T-helper 17 cell (primary cell): ENCODE results near the gene SAMD11. TPM values are rescaled to one million over a fixed set of nuclear protein-coding genes. Genes with fewer than 3 reads are reported as not detected.

Experiments
- ATAC-seq: fragments of 150-1000 bp; cut with Tn5 transposase; 2 replicates; pipeline ENCODE4 v1.10.0; 2021; ENCODE audit warnings: mild to moderate bottlenecking, moderate library complexity
- DNase-seq, 3 donors: peaks; one replicate each; pipeline versions ENCODE4 v3.0.0 to v3.0.0-alpha.2; 2020 to 2021
- H3K9me3 ChIP-seq: one replicate; pipeline ENCODE4 v1.7.0; 2013; ENCODE audit warnings: low read length, mild to moderate bottlenecking; ENCODE audit not compliant: control insufficient read depth, poor library complexity, severe bottlenecking
- H3K27ac Mint-ChIP-seq: one replicate; pipeline ENCODE4 v1.8.0; 2022; ENCODE audit warnings: mild to moderate bottlenecking, moderate library complexity, mixed read lengths
- H3K27me3 Mint-ChIP-seq: one replicate; pipeline ENCODE4 v1.8.0; 2022; ENCODE audit warnings: mixed read lengths
- H3K36me3 Mint-ChIP-seq: one replicate; pipeline ENCODE4 v1.8.0; 2022; ENCODE audit warnings: low read depth, mixed read lengths
- H3K4me1 Mint-ChIP-seq: one replicate; pipeline ENCODE4 v1.8.0; 2022; ENCODE audit warnings: mild to moderate bottlenecking, mixed read lengths
- H3K4me3 Mint-ChIP-seq: one replicate; pipeline ENCODE4 v1.8.0; 2022; ENCODE audit warnings: mild to moderate bottlenecking, moderate library complexity, mixed read lengths
- total RNA-seq, 4 donors: library from RNA in 2 of 4; stranded (reverse) in 2 of 4; gene quantifications; one replicate each; pipeline ENCODE4 v1.2.3 and lab custom pipeline; 2022 to 2026

Gene SAMD11
- total RNA-seq, 2 donors from 2014 or later: not detected

GRCh38 chr1:927748-928147 is 4.0 kb downstream of the SAMD11 start:
- H3K36me3 Mint-ChIP-seq: no peaks in the 10 kb centered on the region
- H3K4me3 Mint-ChIP-seq: no peak overlapping the region
- no peaks in the 10 kb centered on the region for H3K9me3 ChIP-seq
- H3K27me3 Mint-ChIP-seq: peaks cover 35% of the 10 kb centered on the region
- DNase-seq (no peak), ATAC-seq (no peak)
- peaks cover 9% of the 10 kb centered on the region for H3K4me1 Mint-ChIP-seq
- H3K27ac Mint-ChIP-seq: no peak overlapping the region

DNA sequence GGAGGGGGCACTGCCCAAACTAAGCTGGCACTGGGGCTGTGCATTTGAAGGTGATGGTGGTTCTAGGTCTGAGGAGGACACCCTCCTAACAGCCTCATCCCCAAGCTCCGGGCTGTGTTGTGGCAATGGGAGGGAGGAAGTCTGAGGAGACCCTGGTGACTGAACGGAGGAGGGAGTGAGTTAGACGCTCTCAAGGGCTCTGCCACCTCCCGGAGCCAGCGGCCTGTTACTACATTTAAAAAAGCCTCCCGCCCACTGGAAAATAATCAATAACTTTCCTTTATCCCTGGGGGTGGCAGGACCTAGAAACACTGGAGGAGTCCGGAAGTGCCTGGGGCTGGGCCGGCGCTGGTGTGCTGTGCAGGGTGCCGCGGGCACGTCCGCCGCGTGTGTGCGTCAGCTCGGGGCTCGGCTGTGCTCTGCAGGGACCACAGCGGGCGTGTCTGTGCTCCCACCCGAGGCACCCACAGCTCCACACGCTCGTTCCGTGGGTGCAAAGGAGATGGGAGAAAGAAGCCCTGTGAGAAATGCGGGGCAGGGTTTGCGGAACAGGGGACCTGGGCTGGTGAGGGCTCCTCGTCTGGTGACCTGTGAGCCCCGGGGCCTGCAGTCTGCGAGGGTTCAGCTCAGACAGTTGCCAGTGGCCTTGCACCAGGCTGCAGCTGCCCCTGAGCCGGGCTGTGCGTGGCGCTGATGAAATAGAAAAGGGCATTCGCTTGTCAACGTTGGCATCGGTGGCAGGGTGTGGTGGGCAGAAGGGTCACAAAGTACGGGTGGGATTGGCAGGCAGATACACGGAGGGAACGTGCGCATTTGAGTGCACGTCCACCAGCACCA is 5.3 kb downstream of the SAMD11 start:
- no peaks in the 10 kb centered on the region for H3K9me3 ChIP-seq
- Mint-ChIP-seq H3K27ac (no peak overlapping the region), H3K4me1 (peaks cover 5% of the 10 kb centered on the region), H3K27me3 (peaks cover 35% of the 10 kb centered on the region), H3K4me3 (no peak overlapping the region), H3K36me3 (no peaks in the 10 kb centered on the region)
- no peak for ATAC-seq
- no peak for DNase-seq

GRCh38 chr1:929712-930632 is 6.2 kb downstream of the SAMD11 start:
- DNase-seq: no peak
- Mint-ChIP-seq H3K4me3 (no peak overlapping the region), H3K4me1 (peaks cover 7% of the 10 kb centered on the region), H3K36me3 (no peaks in the 10 kb centered on the region), H3K27ac (no peak overlapping the region), H3K27me3 (peaks cover 37% of the 10 kb centered on the region)
- ATAC-seq: no peak
- H3K9me3 ChIP-seq: no peaks in the 10 kb centered on the region

DNA sequence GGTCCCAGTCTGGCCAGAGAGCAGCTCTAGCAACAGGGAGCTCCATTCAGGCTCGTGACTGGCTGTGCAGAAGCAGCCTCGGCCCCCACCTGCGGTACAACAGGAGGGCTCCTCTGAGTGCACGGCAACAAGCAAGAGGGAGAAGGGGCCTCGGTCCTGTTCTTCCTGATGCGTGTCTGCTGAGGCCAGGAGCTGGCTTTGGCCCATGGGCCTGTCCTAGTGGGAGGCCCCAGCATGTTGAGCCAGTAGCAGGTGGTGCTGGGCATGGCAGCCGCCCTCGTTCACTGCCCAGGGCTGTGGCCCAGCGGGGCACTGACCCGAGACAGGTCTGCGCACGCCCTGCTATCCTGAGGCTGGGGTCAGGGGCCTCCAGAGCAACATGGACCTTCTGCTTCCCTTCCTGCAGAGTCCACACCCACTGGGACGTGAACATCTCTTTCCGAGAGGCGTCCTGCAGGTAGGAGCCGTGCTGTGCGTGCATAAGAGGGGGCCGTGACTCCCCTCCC is 7.0 kb downstream of the SAMD11 start:
- Mint-ChIP-seq H3K27me3 (peaks cover 44% of the 10 kb centered on the region), H3K4me1 (peaks cover 7% of the 10 kb centered on the region), H3K4me3 (no peak overlapping the region), H3K36me3 (no peaks in the 10 kb centered on the region), H3K27ac (no peak overlapping the region)
- no peak for DNase-seq
- H3K9me3 ChIP-seq: no peaks in the 10 kb centered on the region
- ATAC-seq: no peak

- Mint-ChIP-seq H3K36me3 (no peaks in the 10 kb centered on the region), H3K27me3 (peaks cover 35% of the 10 kb centered on the region), H3K27ac (no peak overlapping the region), H3K4me3 (no peak overlapping the region), H3K4me1 (peaks cover 7% of the 10 kb centered on the region)
- no peak for DNase-seq
- no peak for ATAC-seq
- no peaks in the 10 kb centered on the region for H3K9me3 ChIP-seq
Measured at GRCh38 chr1:931380-932172, 7.9 kb downstream of the SAMD11 start.

- no peak for ATAC-seq
- H3K4me1 Mint-ChIP-seq: peaks cover 7% of the 10 kb centered on the region
- no peak overlapping the region for H3K4me3 Mint-ChIP-seq
- H3K27me3 Mint-ChIP-seq: peaks cover 30% of the 10 kb centered on the region
- H3K36me3 Mint-ChIP-seq: no peaks in the 10 kb centered on the region
- H3K9me3 ChIP-seq: no peaks in the 10 kb centered on the region
- no peak for DNase-seq
- no peak overlapping the region for H3K27ac Mint-ChIP-seq
Measured at GRCh38 chr1:932173-932510, 8.4 kb downstream of the SAMD11 start.

- H3K9me3 ChIP-seq: no peaks in the 10 kb centered on the region
- DNase-seq (no peak), ATAC-seq (no peak)
- Mint-ChIP-seq H3K4me3 (no peak overlapping the region), H3K36me3 (no peaks in the 10 kb centered on the region), H3K4me1 (peaks cover 7% of the 10 kb centered on the region), H3K27me3 (peaks cover 25% of the 10 kb centered on the region), H3K27ac (no peak overlapping the region)
Measured at GRCh38 chr1:932776-933602, 9.3 kb downstream of the SAMD11 start.

DNA sequence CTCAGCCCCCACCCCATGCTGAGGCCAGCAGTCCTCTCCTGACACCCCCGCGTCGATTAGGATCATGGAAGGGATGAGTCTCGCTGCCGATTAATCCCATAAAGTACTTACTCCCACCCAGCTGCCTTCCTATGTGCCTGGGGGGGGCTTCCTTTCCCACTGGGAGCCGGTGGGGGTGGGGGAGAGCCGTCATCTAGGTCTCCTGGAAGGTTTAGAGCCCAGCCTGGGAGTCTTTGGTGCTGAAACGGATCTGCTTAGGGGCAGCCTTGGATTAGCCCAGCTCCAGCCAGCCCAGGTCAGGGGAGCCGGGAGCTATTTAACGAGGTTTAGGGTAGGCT is 9.8 kb downstream of the SAMD11 start:
- DNase-seq: no peak
- no peak overlapping the region for H3K4me3 Mint-ChIP-seq
- H3K27ac Mint-ChIP-seq: no peak overlapping the region
- H3K4me1 Mint-ChIP-seq: peaks cover 7% of the 10 kb centered on the region
- ATAC-seq: no peak
- H3K9me3 ChIP-seq: no peaks in the 10 kb centered on the region
- no peaks in the 10 kb centered on the region for H3K36me3 Mint-ChIP-seq
- peaks cover 29% of the 10 kb centered on the region for H3K27me3 Mint-ChIP-seq

DNA sequence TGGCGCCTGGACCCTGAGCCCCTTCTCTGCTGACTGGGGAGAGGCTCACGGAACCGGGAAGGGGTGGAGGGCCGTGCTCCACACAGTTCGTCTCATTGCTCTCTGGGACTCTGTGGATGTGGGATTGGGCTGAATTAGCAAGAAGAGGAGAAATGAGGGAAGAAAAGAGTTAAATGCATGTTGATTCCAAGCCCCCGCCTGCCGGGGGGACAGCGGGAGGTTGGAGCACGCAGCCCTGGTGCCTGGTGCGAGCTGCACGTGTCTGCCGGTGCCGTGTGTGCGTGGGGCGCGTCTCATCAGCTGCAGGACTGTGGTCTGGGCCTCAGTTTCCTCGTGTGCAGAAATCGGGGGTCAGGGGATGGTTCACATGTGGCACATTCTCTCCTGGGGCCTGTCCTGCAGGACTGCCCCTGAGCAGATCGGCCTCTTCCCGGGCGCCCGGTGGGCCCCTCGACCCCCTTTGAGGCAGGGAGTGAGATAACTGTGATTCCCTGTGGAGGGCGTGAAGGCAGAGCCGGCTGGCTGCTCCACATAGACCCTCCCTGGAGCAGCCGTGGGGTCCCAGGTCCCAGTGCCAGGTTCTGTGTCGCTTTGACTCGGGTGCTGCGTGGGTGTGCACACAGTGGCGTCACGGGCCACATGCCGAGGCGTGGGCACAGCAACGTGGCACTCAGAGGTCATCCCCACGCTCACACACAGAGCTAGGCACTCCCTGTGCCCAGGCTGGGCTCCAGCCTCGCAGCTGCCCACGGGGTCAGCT is 11.4 kb downstream of the SAMD11 start:
- H3K27me3 Mint-ChIP-seq: peaks cover 27% of the 10 kb centered on the region
- ATAC-seq (no peak), DNase-seq (no peak)
- H3K4me1 Mint-ChIP-seq: peaks cover 7% of the 10 kb centered on the region
- H3K9me3 ChIP-seq: no peaks in the 10 kb centered on the region
- H3K36me3 Mint-ChIP-seq: no peaks in the 10 kb centered on the region
- H3K4me3 Mint-ChIP-seq: no peak overlapping the region
- H3K27ac Mint-ChIP-seq: no peak overlapping the region

GRCh38 chr1:935751-936231 is 12.1 kb downstream of the SAMD11 start:
- Mint-ChIP-seq H3K4me3 (no peak overlapping the region), H3K27me3 (peaks cover 27% of the 10 kb centered on the region), H3K36me3 (no peaks in the 10 kb centered on the region), H3K4me1 (peaks cover 8% of the 10 kb centered on the region), H3K27ac (no peak overlapping the region)
- no peaks in the 10 kb centered on the region for H3K9me3 ChIP-seq
- ATAC-seq: no peak
- no peak for DNase-seq

GRCh38 chr1:936348-937264 is 12.9 kb downstream of the SAMD11 start:
- Mint-ChIP-seq H3K27ac (no peak overlapping the region), H3K36me3 (no peaks in the 10 kb centered on the region), H3K27me3 (peaks cover 28% of the 10 kb centered on the region), H3K4me1 (peaks cover 8% of the 10 kb centered on the region), H3K4me3 (no peak overlapping the region)
- no peaks in the 10 kb centered on the region for H3K9me3 ChIP-seq
- ATAC-seq (no peak), DNase-seq (no peak)
